ENCODE measurements around the gene ZNF804B. TPM values are rescaled to one million over a fixed set of nuclear protein-coding genes. Genes with fewer than 3 reads are reported as not detected.

The ZNF804B gene
- not detected in 2 replicates for total RNA-seq

DNA sequence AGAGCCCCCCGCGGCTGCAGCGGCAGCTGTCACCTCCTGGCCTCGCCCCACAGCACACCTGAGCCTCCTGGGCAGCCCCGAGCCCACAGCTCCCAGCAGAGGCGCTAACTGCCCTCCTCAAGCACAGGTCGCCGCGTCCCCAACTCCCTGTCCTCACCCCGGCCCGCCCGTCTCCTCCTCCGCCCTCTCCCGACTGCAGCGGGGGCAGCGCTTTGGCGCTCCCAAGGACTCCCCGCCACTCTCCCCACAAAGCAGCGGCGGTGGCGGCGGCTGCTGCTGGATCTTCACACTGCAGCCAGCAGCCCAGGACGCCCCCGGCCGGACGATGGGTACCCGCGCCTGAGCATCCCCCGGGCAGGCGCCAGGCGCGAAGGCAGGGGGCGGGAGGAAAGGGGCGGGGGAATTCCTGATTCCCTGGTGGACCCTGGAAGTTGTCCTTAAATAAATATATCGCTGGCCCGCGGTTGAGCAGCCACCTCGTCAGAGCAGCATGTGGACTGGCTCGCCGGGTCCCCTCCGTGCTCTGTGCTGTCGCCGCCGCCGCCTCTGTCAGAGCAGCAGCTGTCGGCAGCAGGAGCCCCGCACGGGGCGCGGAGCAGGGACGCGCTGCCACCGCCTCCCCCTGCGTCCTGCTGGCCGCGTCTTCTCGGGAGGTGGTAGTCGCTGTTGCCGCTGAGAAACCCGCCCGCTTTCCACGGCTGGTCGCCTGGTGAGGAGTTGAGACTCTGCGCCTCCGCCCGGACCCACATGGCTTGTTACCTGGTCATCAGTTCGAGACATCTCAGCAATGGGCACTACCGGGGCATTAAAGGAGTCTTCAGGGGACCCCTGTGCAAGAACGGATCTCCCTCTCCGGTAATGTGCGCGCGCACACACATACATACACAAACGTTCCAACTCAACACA, at the start of gene ZNF804B:
Gene ZNF804B, plus strand, starts transcription at position 471 of the 906 bp plus-strand sequence. Its CDS starts 277 bp downstream, at position 748.

GRCh38 chr7:88795553-88795952, 36.1 kb downstream of the ZNF804B start, which contains the start of gene TEX47:
Gene TEX47 (minus strand): TSS chr7:88795737. CDS start chr7:88794942, 795 bp downstream.

Other genes with a start within 250 kb of the ZNF804B start
- gene TEX47, start 36.0 kb downstream of the ZNF804B start, total RNA-seq, result not detected in 2 replicates